Esophagus muscularis mucosa (tissue), 4 donors: ENCODE measurements around the gene GLP2R. TPM values are rescaled to one million over a fixed set of nuclear protein-coding genes. Genes with fewer than 3 reads are reported as not detected.

ENCODE experiments used
- DNase-seq: peaks from one replicate; pipeline ENCODE4 v3.0.0-alpha.2; 2017; ENCODE audit errors: extremely low spot score
- H3K27ac ChIP-seq, 4 donors: fragments of 200-600 bp; sonication (generic); replicated peaks in 1 of 4; 1 replicate in 3 of 4; 2 replicates in 1 of 4; pipeline ENCODE4 v1.5.1; 2016 to 2019; ENCODE audit warnings: mild to moderate bottlenecking in 1 of 4
- H3K27me3 ChIP-seq, 4 donors: fragments of 200-600 bp; sonication (generic); one replicate each; pipeline versions ENCODE4 v1.5.1 to v1.6.0; 2016 to 2019
- H3K36me3 ChIP-seq, 4 donors: fragments of 200-600 bp; sonication (generic); one replicate each; pipeline ENCODE4 v1.5.1; 2016 to 2019
- H3K4me1 ChIP-seq, 4 donors: fragments of 200-600 bp; sonication (generic); one replicate each; pipeline ENCODE4 v1.5.1; 2016 to 2019
- H3K4me3 ChIP-seq, 4 donors: fragments of 200-600 bp; sonication (generic); 1 replicate in 2 of 4; 2 replicates in 2 of 4; pipeline ENCODE4 v1.5.1; 2016 to 2019; ENCODE audit warnings: mild to moderate bottlenecking in 4 of 4, moderate library complexity in 1 of 4
- H3K9me3 ChIP-seq, 4 donors: fragments of 200-600 bp; sonication (generic); 1 replicate in 3 of 4; 2 replicates in 1 of 4; pipeline ENCODE4 v1.5.1; 2016 to 2019
- CTCF ChIP-seq, 3 experiments: fragments of 200-600 bp in 2 of 3; fragments of 450-650 bp in 1 of 3; sonication (generic) in 2 of 3; IDR thresholded peaks; one replicate each; pipeline ENCODE4 v1.5.1; 2017 to 2019; ENCODE audit warnings: antibody characterized with exemption in 3 of 3, mild to moderate bottlenecking in 2 of 3, moderate library complexity in 1 of 3
- EP300 ChIP-seq: sonication (generic); formaldehyde crosslinking; IDR thresholded peaks from one replicate; pipeline ENCODE4 v1.6.1; 2017; ENCODE audit warnings: antibody characterized with exemption
- POLR2A ChIP-seq: fragments of 450-650 bp; IDR thresholded peaks from one replicate; pipeline ENCODE4 v1.6.1; 2017; ENCODE audit warnings: antibody characterized with exemption, moderate library complexity, mild to moderate bottlenecking, low read depth
- POLR2AphosphoS5 ChIP-seq, 2 donors: sonication (generic); formaldehyde crosslinking; IDR thresholded peaks; one replicate each; pipeline ENCODE4 v1.6.1; 2017; ENCODE audit warnings: antibody characterized with exemption in 2 of 2
- WGBS: methylation state at CpG from one replicate; pipeline ENCODE4 v1.1.5; 2018; 5-methylcytosine and 5-hydroxymethylcytosine counted together
- intact Hi-C: fragments of 100-400 bp; cut with DNase I; formaldehyde crosslinking; loops from one replicate; pipeline ENCODE4 v1.15.1; 2023
- total RNA-seq, 4 donors: library from RNA; depleted of rRNA; stranded (reverse); fragments of >200 nt; gene quantifications; one replicate each; pipeline versions ENCODE4 v1.1.0 to v1.2.1, GENCODE V29; 2016

GLP2R gene
- total RNA-seq, 4 donors from 2014 or later, result 9.1 to 16.6 (median 14.6) TPM

GRCh38 chr17:9854255-9854654 lies 28.5 kb downstream of the GLP2R start:
- Histone ChIP-seq H3K4me3 (no peak overlapping the region), H3K27ac (no peak overlapping the region), H3K9me3 (no peaks in the 10 kb centered on the region), H3K27me3 (no peaks in the 10 kb centered on the region), H3K36me3 (no peaks in the 10 kb centered on the region), H3K4me1 (no peaks in the 10 kb centered on the region)
- TF ChIP-seq CTCF (IDR thresholded peaks at IDR 0.05), result no peak
- no peak for TF ChIP-seq POLR2AphosphoS5 (IDR thresholded peaks at IDR 0.05)
- TF ChIP-seq POLR2A, result no peak
- TF ChIP-seq EP300, result no peak
- no peak for DNase-seq
- 82% methylated on average over 5 of the region's 5 CpGs for WGBS
- intact Hi-C loops, result no loop called here

- Histone ChIP-seq H3K4me3 (no peak overlapping the region), H3K27ac (no peak overlapping the region), H3K9me3 (peaks cover 0 to 3% (median under 1%) of the 10 kb centered on the region in 4 donors), H3K27me3 (no peaks in the 10 kb centered on the region), H3K36me3 (no peaks in the 10 kb centered on the region), H3K4me1 (no peaks in the 10 kb centered on the region)
- no peak for DNase-seq
- WGBS, result 69% methylated on average over 4 of the region's 4 CpGs
- TF ChIP-seq EP300 (no peak), POLR2A (no peak), CTCF (IDR thresholded peaks at IDR 0.05) (no peak), POLR2AphosphoS5 (IDR thresholded peaks at IDR 0.05) (no peak)
- intact Hi-C loops, result no loop called here
Observed at GRCh38 chr17:9855036-9855435, 29.3 kb downstream of the GLP2R start.

GRCh38 chr17:9859781-9860180 lies 34.1 kb downstream of the GLP2R start:
- peak; percentile 60 for DNase-seq
- H3K27ac ChIP-seq, result no peak overlapping the region
- H3K4me1 ChIP-seq, result no peaks in the 10 kb centered on the region
- H3K27me3 ChIP-seq, result no peaks in the 10 kb centered on the region
- no peak for TF ChIP-seq CTCF (IDR thresholded peaks at IDR 0.05)
- no peak for TF ChIP-seq POLR2A
- no peak for TF ChIP-seq EP300
- TF ChIP-seq POLR2AphosphoS5 (IDR thresholded peaks at IDR 0.05), result no peak
- no peak overlapping the region for H3K4me3 ChIP-seq
- intact Hi-C loops, result no loop called here
- H3K9me3 ChIP-seq, result peaks cover 0 to 10% (median 4%) of the 10 kb centered on the region in 4 donors
- peaks cover 0 to 4% (median 0%) of the 10 kb centered on the region in 4 donors for H3K36me3 ChIP-seq
- 87% methylated on average over 4 of the region's 5 CpGs for WGBS

- WGBS, result 91% methylated on average over 7 of the region's 7 CpGs
- intact Hi-C loops, result no loop called here
Observed at GRCh38 chr17:9860851-9861250, 35.1 kb downstream of the GLP2R start.

More at GRCh38 chr17:9860851-9861250, 35.1 kb downstream of the GLP2R start:
- Histone ChIP-seq H3K4me1 (no peaks in the 10 kb centered on the region), H3K9me3 (peaks cover 0 to 10% (median 4%) of the 10 kb centered on the region in 4 donors), H3K4me3 (no peak overlapping the region), H3K36me3 (peaks cover 0 to 4% (median 0%) of the 10 kb centered on the region in 4 donors), H3K27me3 (no peaks in the 10 kb centered on the region), H3K27ac (no peak overlapping the region)
- TF ChIP-seq CTCF (IDR thresholded peaks at IDR 0.05), result no peak
- no peak for TF ChIP-seq EP300
- TF ChIP-seq POLR2AphosphoS5 (IDR thresholded peaks at IDR 0.05), result no peak
- no peak for TF ChIP-seq POLR2A
- DNase-seq, result peak; percentile 66
